ENCODE results near the gene FERMT1. TPM values are rescaled to one million over a fixed set of nuclear protein-coding genes. Genes with fewer than 3 reads are reported as not detected.
A peak's percentile ranks its signal among the peaks of the same experiment; 100 is the strongest.

FERMT1 gene, protein sequence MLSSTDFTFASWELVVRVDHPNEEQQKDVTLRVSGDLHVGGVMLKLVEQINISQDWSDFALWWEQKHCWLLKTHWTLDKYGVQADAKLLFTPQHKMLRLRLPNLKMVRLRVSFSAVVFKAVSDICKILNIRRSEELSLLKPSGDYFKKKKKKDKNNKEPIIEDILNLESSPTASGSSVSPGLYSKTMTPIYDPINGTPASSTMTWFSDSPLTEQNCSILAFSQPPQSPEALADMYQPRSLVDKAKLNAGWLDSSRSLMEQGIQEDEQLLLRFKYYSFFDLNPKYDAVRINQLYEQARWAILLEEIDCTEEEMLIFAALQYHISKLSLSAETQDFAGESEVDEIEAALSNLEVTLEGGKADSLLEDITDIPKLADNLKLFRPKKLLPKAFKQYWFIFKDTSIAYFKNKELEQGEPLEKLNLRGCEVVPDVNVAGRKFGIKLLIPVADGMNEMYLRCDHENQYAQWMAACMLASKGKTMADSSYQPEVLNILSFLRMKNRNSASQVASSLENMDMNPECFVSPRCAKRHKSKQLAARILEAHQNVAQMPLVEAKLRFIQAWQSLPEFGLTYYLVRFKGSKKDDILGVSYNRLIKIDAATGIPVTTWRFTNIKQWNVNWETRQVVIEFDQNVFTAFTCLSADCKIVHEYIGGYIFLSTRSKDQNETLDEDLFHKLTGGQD
- 10 to 100 TPM in 2 of 4 donors, 1 to 10 TPM in 2; 3.2 to 27.2 (median 16.3) TPM for polyA plus RNA-seq
- long read RNA-seq, donor 1, full-length matches to known transcripts: 6 of 12 reads
- long read RNA-seq, donor 1, partial matches to known transcripts: 6 of 12 reads
- long read RNA-seq, donor 1, other reads (novel, unspliced or antisense): 0 of 12 reads
- long read RNA-seq, donor 2: 0 reads
- long read RNA-seq, donor 3: 0 reads
- long read RNA-seq, donor 4: 0 reads
- long read RNA-seq, donor 5: 0 reads
- long read RNA-seq, donor 6, full-length matches to known transcripts: 1 of 1 reads
- long read RNA-seq, donor 6, partial matches to known transcripts: 0 of 1 reads
- long read RNA-seq, donor 6, other reads (novel, unspliced or antisense): 0 of 1 reads
- long read RNA-seq, donor 7: 0 reads
- long read RNA-seq, donor 8: 0 reads
- long read RNA-seq, donor 9, full-length matches to known transcripts: 1 of 1 reads
- long read RNA-seq, donor 9, partial matches to known transcripts: 0 of 1 reads
- long read RNA-seq, donor 9, other reads (novel, unspliced or antisense): 0 of 1 reads
- long read RNA-seq, donor 10: 0 reads

DNA sequence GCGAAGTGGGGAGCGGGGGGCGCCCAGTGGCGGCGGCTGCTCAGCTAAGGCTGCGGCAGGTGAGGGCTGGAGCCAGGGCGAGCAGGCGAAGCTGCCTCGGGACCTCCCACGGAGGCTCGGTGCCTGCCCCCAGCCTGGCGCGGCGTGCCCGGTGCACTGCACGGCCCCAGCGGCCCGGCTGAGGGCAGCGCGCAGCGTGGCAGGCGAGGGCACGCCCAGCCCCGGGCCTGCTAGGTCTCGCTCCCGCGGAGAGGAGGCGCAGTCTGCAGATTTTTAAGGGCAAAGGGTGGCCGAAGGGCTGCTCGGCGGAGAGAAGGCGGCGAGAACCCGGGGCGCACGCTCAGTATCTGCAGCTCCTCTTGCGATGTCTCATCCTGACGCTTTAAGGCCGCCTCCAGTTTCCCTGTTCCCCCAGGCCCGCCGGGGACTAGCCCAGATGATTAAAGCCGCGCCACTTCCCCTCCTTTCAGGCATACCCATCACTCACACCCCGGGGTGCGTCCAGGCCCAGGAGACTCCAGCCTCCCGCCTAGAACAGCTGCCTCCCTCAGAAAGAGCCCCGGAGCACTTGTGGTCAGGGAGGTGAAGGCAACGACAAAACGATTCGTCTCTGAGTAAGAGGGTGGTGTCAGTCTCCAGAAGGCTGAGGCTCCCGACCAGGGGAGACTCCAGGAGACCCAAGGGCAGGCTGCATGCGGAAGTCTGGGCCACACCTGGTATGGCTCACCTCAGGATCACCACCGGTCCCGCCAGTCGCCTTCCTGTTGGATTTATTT, at the start of gene FERMT1:
FERMT1 (minus strand) TSS at position 158 of the 776 bp plus-strand sequence. CDS start 3,476 bp downstream, outside the sequence.
- Histone ChIP-seq H3K27ac (ENCODE audit: low read depth in 1 of 3, low read length in 2 of 3) (peak within 1 kb of the TSS; percentile 89 to 94 (median 92)), H3K9me3 (ENCODE audit: control insufficient read depth in 2 of 2, insufficient read depth in 1 of 2, low read depth in 1 of 2, low read length in 1 of 2) (no peaks in the 10 kb centered on the region), H3K4me3 (ENCODE audit: low read depth in 1 of 3, low read length in 3 of 3) (peak within 1 kb of the TSS; percentile 51 to 76 (median 58)), H3K4me1 (ENCODE audit: control insufficient read depth in 3 of 3, insufficient read depth in 2 of 3, low read depth in 1 of 3, low read length in 2 of 3) (peaks cover 0 to 10% (median 0%) of the 10 kb centered on the region in 3 donors), H3K36me3 (ENCODE audit: control insufficient read depth in 3 of 3, insufficient read depth in 2 of 3, low read depth in 1 of 3, low read length in 3 of 3) (peaks cover 0 to 7% (median 0%) of the 10 kb centered on the region in 3 donors), H3K27me3 (ENCODE audit: control insufficient read depth in 3 of 3, insufficient read depth in 3 of 3, low read length in 3 of 3) (peaks cover 0 to 3% (median 0%) of the 10 kb centered on the region in 3 donors)
- no peak for FAIRE-seq
- DNase-seq: peak; percentile 85 to 87
- WGBS, 3 donors: 1 to 4% (median 3%) methylated on average over 35 to 55 of the region's 55 CpGs

DNA sequence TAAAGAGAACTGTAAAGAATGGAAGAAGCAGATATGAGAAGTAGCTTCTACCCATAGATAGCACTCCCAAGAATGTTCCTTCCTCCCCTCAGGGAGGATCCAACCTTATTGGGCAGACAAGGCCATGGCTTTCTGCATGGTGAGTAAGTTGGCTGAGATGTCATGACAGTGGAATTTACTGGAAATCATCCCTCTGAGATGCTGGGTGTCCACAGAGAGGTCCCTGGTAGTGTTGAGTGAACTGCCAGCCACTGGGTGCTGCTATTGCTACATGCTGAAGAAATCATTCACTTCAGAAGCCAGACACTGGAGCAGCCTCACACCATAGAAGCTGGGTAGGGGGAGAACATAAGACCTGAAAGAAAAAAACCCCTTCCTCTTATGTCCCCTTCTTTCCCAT, 46.4 kb upstream of the FERMT1 start:
- Histone ChIP-seq H3K9me3 (ENCODE audit: control insufficient read depth in 2 of 2, insufficient read depth in 1 of 2, low read depth in 1 of 2, low read length in 1 of 2) (no peaks in the 10 kb centered on the region), H3K27ac (ENCODE audit: low read depth in 1 of 3, low read length in 2 of 3) (no peak overlapping the region), H3K4me3 (ENCODE audit: low read depth in 1 of 3, low read length in 3 of 3) (no peak overlapping the region), H3K36me3 (ENCODE audit: control insufficient read depth in 3 of 3, insufficient read depth in 2 of 3, low read depth in 1 of 3, low read length in 3 of 3) (no peaks in the 10 kb centered on the region), H3K4me1 (ENCODE audit: control insufficient read depth in 3 of 3, insufficient read depth in 2 of 3, low read depth in 1 of 3, low read length in 2 of 3) (no peaks in the 10 kb centered on the region), H3K27me3 (ENCODE audit: control insufficient read depth in 3 of 3, insufficient read depth in 3 of 3, low read length in 3 of 3) (peaks cover 0 to 6% (median 0%) of the 10 kb centered on the region in 3 donors)
- DNase-seq: no peak
- FAIRE-seq: no peak

DNA sequence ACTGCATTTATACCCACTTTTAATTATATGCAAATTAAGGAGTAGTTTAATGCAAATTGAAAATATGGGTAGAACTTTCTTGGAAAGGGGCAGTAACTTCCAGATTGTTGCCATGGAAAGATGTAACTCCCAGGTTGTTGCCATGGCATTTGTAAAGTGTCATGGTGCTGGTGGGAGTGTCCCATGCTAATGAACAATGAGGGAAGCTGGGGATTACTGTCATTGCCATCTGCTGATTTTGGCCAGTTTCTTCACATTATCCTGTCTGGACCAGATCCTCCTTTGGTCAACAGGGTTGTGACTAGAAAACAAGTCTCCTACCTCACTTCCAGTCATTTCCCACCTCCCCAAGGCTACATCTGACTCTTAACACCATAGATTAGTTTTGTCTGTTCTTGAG, 45.4 kb upstream of the FERMT1 start:
- no peak overlapping the region for H3K4me3 ChIP-seq (ENCODE audit: low read depth in 1 of 3, low read length in 3 of 3)
- H3K27ac ChIP-seq (ENCODE audit: low read depth in 1 of 3, low read length in 2 of 3): no peak overlapping the region
- DNase-seq (no peak), FAIRE-seq (no peak)
- H3K4me1 ChIP-seq (ENCODE audit: control insufficient read depth in 3 of 3, insufficient read depth in 2 of 3, low read depth in 1 of 3, low read length in 2 of 3): no peaks in the 10 kb centered on the region
- no peaks in the 10 kb centered on the region for H3K36me3 ChIP-seq (ENCODE audit: control insufficient read depth in 3 of 3, insufficient read depth in 2 of 3, low read depth in 1 of 3, low read length in 3 of 3)
- H3K9me3 ChIP-seq (ENCODE audit: control insufficient read depth in 2 of 2, insufficient read depth in 1 of 2, low read depth in 1 of 2, low read length in 1 of 2): no peaks in the 10 kb centered on the region
- peaks cover 0 to 5% (median 0%) of the 10 kb centered on the region in 3 donors for H3K27me3 ChIP-seq (ENCODE audit: control insufficient read depth in 3 of 3, insufficient read depth in 3 of 3, low read length in 3 of 3)

DNA sequence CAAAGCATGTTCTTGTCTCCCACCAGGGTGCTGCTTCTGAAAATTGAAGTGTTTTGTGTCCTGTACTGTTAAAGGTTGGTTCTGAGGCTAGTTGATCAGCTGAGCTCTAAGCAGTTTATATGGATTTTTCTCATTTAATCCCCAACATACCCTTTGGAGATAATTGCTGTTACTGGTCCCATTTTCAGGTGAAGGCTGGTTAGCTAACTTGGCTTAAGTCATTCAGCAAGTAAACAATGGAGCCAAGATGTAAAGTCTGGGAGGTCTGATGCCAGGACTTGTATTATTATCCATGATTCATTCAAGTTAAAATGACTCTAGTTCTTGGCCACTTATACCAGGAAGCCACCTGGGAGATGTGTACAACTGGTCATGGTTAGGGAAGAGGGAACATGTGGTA, 42.5 kb upstream of the FERMT1 start:
- Histone ChIP-seq H3K27ac (ENCODE audit: low read depth in 1 of 3, low read length in 2 of 3) (no peak overlapping the region), H3K27me3 (ENCODE audit: control insufficient read depth in 3 of 3, insufficient read depth in 3 of 3, low read length in 3 of 3) (peaks cover 0 to 5% (median 0%) of the 10 kb centered on the region in 3 donors), H3K4me1 (ENCODE audit: control insufficient read depth in 3 of 3, insufficient read depth in 2 of 3, low read depth in 1 of 3, low read length in 2 of 3) (no peaks in the 10 kb centered on the region), H3K36me3 (ENCODE audit: control insufficient read depth in 3 of 3, insufficient read depth in 2 of 3, low read depth in 1 of 3, low read length in 3 of 3) (no peaks in the 10 kb centered on the region), H3K4me3 (ENCODE audit: low read depth in 1 of 3, low read length in 3 of 3) (no peak overlapping the region), H3K9me3 (ENCODE audit: control insufficient read depth in 2 of 2, insufficient read depth in 1 of 2, low read depth in 1 of 2, low read length in 1 of 2) (no peaks in the 10 kb centered on the region)
- FAIRE-seq (no peak), DNase-seq (no peak)

DNA sequence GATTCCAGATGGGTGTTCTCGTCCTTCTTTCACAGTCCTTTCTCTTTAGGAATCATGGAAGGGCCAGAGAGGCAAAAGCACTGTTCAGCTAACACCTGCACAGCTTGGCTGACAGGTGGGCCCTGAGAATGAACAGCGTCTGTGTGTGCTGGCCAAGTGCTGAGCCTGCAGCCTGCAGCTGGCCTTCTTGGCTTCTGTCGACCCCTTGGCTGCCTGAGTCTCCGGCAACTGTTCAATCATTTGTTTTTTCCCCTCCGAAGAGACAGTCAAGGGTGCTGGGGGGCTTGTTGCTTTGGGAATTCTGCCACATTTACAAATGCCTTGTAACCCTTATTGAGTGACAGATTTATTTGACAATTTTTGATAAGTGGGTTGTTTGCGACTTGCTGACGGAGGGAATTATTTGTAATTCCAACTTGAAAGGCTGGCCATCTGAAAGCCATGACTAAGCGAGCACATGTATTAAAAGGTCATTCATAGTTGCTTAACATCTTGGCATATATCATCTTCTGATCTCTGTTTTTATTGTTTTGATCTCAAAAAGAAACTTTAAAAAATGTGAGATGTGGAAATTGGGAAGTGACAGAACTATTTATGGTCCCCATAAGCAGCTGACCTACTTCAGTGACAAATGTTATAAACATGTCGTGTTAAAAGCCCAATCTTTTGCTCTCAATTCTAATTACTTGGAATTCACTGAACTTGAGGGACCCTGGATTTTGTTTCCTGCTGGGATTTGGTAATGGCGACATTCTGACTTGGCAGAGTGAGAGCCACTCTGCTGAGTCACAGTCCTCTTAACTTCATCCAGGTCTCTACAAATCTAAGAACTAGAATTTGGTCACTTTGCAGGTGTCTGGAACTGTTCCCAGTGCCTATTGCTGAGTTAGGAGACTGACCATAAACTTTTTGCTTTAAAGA, 41.9 kb upstream of the FERMT1 start:
- H3K36me3 ChIP-seq (ENCODE audit: control insufficient read depth in 3 of 3, insufficient read depth in 2 of 3, low read depth in 1 of 3, low read length in 3 of 3): no peaks in the 10 kb centered on the region
- no peaks in the 10 kb centered on the region for H3K9me3 ChIP-seq (ENCODE audit: control insufficient read depth in 2 of 2, insufficient read depth in 1 of 2, low read depth in 1 of 2, low read length in 1 of 2)
- no peaks in the 10 kb centered on the region for H3K4me1 ChIP-seq (ENCODE audit: control insufficient read depth in 3 of 3, insufficient read depth in 2 of 3, low read depth in 1 of 3, low read length in 2 of 3)
- H3K27ac ChIP-seq (ENCODE audit: low read depth in 1 of 3, low read length in 2 of 3): no peak overlapping the region
- no peak for FAIRE-seq
- no peak for DNase-seq
- no peak overlapping the region for H3K4me3 ChIP-seq (ENCODE audit: low read depth in 1 of 3, low read length in 3 of 3)
- 49 to 57% (median 50%) methylated on average over 10 of the region's 10 CpGs for WGBS, 3 donors
- H3K27me3 ChIP-seq (ENCODE audit: control insufficient read depth in 3 of 3, insufficient read depth in 3 of 3, low read length in 3 of 3): peaks cover 0 to 5% (median 0%) of the 10 kb centered on the region in 3 donors

DNA sequence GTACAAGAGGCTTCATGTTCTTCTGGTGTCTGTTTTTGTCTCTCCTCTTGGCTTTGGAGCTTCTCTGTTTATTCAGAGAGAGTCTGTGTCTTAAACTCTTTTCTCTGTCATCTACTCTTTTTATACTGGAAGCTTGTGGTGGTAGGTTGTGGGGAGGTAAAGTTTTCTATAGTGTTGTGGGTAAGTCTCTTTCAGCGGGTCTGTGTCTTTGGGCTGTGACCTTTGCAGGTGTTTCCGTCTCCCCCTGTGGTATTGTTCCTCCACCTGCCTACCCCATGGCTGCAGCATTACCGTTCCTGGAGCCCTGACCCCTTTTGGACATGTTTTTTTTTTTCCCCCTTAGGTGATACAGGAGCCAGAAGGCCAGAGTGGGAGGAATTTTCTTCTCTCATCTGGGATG, 37.9 kb upstream of the FERMT1 start:
- H3K36me3 ChIP-seq (ENCODE audit: control insufficient read depth in 3 of 3, insufficient read depth in 2 of 3, low read depth in 1 of 3, low read length in 3 of 3): no peaks in the 10 kb centered on the region
- 69 to 79% (median 74%) methylated on average over 3 of the region's 3 CpGs for WGBS, 3 donors
- no peak overlapping the region for H3K4me3 ChIP-seq (ENCODE audit: low read depth in 1 of 3, low read length in 3 of 3)
- FAIRE-seq (no peak), DNase-seq (no peak)
- H3K27me3 ChIP-seq (ENCODE audit: control insufficient read depth in 3 of 3, insufficient read depth in 3 of 3, low read length in 3 of 3): peaks cover 0 to 5% (median 0%) of the 10 kb centered on the region in 3 donors
- no peaks in the 10 kb centered on the region for H3K4me1 ChIP-seq (ENCODE audit: control insufficient read depth in 3 of 3, insufficient read depth in 2 of 3, low read depth in 1 of 3, low read length in 2 of 3)
- peaks cover 0 to 17% of the 10 kb centered on the region in 2 donors for H3K9me3 ChIP-seq (ENCODE audit: control insufficient read depth in 2 of 2, insufficient read depth in 1 of 2, low read depth in 1 of 2, low read length in 1 of 2)
- H3K27ac ChIP-seq (ENCODE audit: low read depth in 1 of 3, low read length in 2 of 3): no peak overlapping the region

DNA sequence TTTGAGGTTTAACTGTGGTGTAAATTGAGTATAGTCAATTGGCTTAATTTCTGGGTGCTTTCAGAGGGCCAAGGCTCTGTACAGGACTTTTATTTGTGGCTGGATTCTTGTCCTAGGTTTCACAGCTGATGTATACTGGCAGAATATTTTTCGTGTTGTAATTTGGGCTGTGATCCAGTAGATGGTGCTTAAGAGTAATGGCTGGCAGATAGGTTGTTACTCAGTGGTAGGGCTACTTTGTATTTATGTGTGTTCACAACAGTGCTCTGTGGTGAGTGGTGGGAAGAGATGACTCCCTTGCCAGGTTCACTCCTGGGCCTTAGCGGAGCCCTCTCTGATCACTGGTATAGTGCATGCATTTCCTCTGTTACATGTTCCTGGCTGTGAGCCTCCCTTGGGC, 34.5 kb upstream of the FERMT1 start:
- Histone ChIP-seq H3K36me3 (ENCODE audit: control insufficient read depth in 3 of 3, insufficient read depth in 2 of 3, low read depth in 1 of 3, low read length in 3 of 3) (no peaks in the 10 kb centered on the region), H3K4me3 (ENCODE audit: low read depth in 1 of 3, low read length in 3 of 3) (no peak overlapping the region), H3K4me1 (ENCODE audit: control insufficient read depth in 3 of 3, insufficient read depth in 2 of 3, low read depth in 1 of 3, low read length in 2 of 3) (no peaks in the 10 kb centered on the region), H3K27ac (ENCODE audit: low read depth in 1 of 3, low read length in 2 of 3) (no peak overlapping the region), H3K9me3 (ENCODE audit: control insufficient read depth in 2 of 2, insufficient read depth in 1 of 2, low read depth in 1 of 2, low read length in 1 of 2) (peaks cover 0 to 19% of the 10 kb centered on the region in 2 donors), H3K27me3 (ENCODE audit: control insufficient read depth in 3 of 3, insufficient read depth in 3 of 3, low read length in 3 of 3) (no peaks in the 10 kb centered on the region)
- DNase-seq: no peak
- no peak for FAIRE-seq
- 85 to 90% (median 90%) methylated on average over 2 of the region's 2 CpGs for WGBS, 3 donors
